ENCODE results near the gene CPLX1. TPM values are rescaled to one million over a fixed set of nuclear protein-coding genes. Genes with fewer than 3 reads are reported as not detected.

Gene CPLX1
- polyA plus RNA-seq, 1 donor (not counting 4 experiments of a cell fraction or from before 2014, with no cell fraction given) = 0.04 TPM

DNA sequence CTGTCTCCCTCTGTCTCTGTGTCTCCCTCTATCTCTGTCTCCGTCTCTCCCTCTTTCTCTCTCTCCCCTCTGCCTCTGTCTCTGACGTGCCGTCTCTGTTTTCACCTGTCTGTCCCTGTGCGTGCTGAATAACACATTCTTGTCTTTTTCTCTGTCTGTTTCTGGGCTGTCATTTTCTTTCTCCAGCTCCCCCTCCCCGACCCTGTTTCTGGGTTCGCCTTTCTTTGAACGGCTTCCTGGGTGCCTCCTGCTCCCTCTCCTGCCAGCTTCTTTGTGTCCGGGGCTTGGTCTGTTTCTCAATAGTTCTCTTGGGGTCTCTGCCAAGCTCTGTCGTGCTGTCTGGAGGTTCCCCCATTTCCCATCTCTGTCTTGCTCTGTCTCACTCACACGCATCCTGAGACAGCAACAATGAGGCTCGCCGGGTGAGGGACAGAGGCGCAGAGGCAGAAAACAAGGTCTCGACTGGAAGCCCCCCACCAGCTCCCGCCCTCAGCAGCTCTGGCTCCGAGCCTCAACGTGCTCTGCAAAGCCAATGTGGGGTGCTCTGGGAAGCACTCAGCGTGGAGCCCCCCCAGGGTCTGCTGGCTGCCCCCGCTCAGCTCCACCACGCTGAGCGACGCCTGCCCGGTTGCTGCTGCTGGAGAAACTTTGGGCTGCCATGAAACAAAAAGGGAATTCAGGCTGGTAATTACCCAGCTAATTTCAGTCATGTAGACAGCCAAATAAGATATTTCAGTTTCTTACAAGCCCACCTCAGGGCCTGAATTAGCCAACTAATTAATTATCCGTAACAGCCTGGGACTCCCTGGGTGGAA is 3.4 kb downstream of the CPLX1 start:
- TF ChIP-seq, protein P1, sequence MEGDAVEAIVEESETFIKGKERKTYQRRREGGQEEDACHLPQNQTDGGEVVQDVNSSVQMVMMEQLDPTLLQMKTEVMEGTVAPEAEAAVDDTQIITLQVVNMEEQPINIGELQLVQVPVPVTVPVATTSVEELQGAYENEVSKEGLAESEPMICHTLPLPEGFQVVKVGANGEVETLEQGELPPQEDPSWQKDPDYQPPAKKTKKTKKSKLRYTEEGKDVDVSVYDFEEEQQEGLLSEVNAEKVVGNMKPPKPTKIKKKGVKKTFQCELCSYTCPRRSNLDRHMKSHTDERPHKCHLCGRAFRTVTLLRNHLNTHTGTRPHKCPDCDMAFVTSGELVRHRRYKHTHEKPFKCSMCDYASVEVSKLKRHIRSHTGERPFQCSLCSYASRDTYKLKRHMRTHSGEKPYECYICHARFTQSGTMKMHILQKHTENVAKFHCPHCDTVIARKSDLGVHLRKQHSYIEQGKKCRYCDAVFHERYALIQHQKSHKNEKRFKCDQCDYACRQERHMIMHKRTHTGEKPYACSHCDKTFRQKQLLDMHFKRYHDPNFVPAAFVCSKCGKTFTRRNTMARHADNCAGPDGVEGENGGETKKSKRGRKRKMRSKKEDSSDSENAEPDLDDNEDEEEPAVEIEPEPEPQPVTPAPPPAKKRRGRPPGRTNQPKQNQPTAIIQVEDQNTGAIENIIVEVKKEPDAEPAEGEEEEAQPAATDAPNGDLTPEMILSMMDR (optimal IDR thresholded peaks at IDR 0.05 in 1 of 3, IDR thresholded peaks at IDR 0.05 in 1 of 3, conservative IDR thresholded peaks at IDR 0.05 in 1 of 3; ENCODE audit: extremely low read depth in 1 of 3, insufficient read depth in 2 of 3, low read length in 3 of 3) = no peak
- TF ChIP-seq EZH2 (IDR thresholded peaks at IDR 0.05; ENCODE audit: low read length) = peak; percentile 25
- no peak overlapping the region for H3K9ac ChIP-seq (ENCODE audit: control insufficient read depth, extremely low read depth, insufficient read depth, low read length)
- FAIRE-seq = no peak
- H3K4me3 ChIP-seq (ENCODE audit: control insufficient read depth in 2 of 3, extremely low read depth in 1 of 3, insufficient read depth in 2 of 3, low read depth in 1 of 3, low read length in 3 of 3) = no peak overlapping the region
- no peaks in the 10 kb centered on the region for H3K36me3 ChIP-seq (ENCODE audit: control insufficient read depth in 2 of 2, extremely low read depth in 1 of 2, insufficient read depth in 2 of 2, low read length in 2 of 2)
- H3K4me2 ChIP-seq (ENCODE audit: control insufficient read depth, extremely low read depth, insufficient read depth, low read depth, low read length) = no peak overlapping the region
- no peaks in the 10 kb centered on the region for H3K4me1 ChIP-seq (ENCODE audit: control insufficient read depth, extremely low read depth, insufficient read depth, low read length)
- dilution Hi-C loops (cut with MboI; ENCODE audit: extremely low pct_ligation_motif_present, low sequenced_read_pairs) = no loop called here
- no peak overlapping the region for H2AFZ ChIP-seq (ENCODE audit: control insufficient read depth, low read length)
- no peaks in the 10 kb centered on the region for H3K79me2 ChIP-seq (ENCODE audit: control insufficient read depth, insufficient read depth, low read length)
- H3K27ac ChIP-seq (ENCODE audit: control insufficient read depth, insufficient read depth, low read length) = no peak overlapping the region
- no peaks in the 10 kb centered on the region for H3K9me1 ChIP-seq (ENCODE audit: control insufficient read depth, extremely low read depth, insufficient read depth, low read length)
- peaks cover 67% of the 10 kb centered on the region for H3K27me3 ChIP-seq (ENCODE audit: control insufficient read depth, extremely low read depth, insufficient read depth, low read length)
- DNase-seq (ENCODE audit: low read depth, low spot score) = no peak
- no peaks in the 10 kb centered on the region for H4K20me1 ChIP-seq (ENCODE audit: control insufficient read depth, extremely low read depth, insufficient read depth, low read length)
- peaks cover 2% of the 10 kb centered on the region for H3K9me3 ChIP-seq (ENCODE audit: control insufficient read depth, low read depth, low read length)

DNA sequence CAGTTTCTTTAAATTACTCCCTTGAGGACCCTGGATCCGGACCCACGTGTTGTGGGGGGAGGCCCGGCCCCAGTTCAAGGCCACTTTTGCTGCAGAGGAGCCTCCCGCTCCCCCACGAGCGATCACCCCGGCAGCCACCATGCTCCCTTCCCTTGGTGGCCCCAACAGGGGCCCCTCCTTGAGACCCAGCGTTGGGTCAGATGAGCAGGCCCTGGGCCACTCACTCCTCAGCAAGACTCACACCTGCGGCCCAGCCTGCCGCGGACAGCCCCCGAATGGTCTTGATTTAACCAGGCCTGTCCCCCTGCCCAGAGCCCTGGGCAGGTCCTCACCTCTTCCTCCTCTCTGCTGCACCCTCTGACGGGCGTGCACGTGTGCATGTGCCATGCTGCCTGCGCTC is 4.3 kb downstream of the CPLX1 start:
- Histone ChIP-seq H3K27me3 (ENCODE audit: control insufficient read depth, extremely low read depth, insufficient read depth, low read length) (peaks cover 59% of the 10 kb centered on the region), H3K9me3 (ENCODE audit: control insufficient read depth, low read depth, low read length) (peaks cover 2% of the 10 kb centered on the region), H4K20me1 (ENCODE audit: control insufficient read depth, extremely low read depth, insufficient read depth, low read length) (no peaks in the 10 kb centered on the region), H3K9me1 (ENCODE audit: control insufficient read depth, extremely low read depth, insufficient read depth, low read length) (no peaks in the 10 kb centered on the region), H3K79me2 (ENCODE audit: control insufficient read depth, insufficient read depth, low read length) (no peaks in the 10 kb centered on the region), H3K9ac (ENCODE audit: control insufficient read depth, extremely low read depth, insufficient read depth, low read length) (no peak overlapping the region), H3K36me3 (ENCODE audit: control insufficient read depth in 2 of 2, extremely low read depth in 1 of 2, insufficient read depth in 2 of 2, low read length in 2 of 2) (no peaks in the 10 kb centered on the region), H3K4me1 (ENCODE audit: control insufficient read depth, extremely low read depth, insufficient read depth, low read length) (no peaks in the 10 kb centered on the region), H3K4me2 (ENCODE audit: control insufficient read depth, extremely low read depth, insufficient read depth, low read depth, low read length) (no peak overlapping the region), H2AFZ (ENCODE audit: control insufficient read depth, low read length) (no peak overlapping the region), H3K27ac (ENCODE audit: control insufficient read depth, insufficient read depth, low read length) (no peak overlapping the region), H3K4me3 (ENCODE audit: control insufficient read depth in 2 of 3, extremely low read depth in 1 of 3, insufficient read depth in 2 of 3, low read depth in 1 of 3, low read length in 3 of 3) (no peak overlapping the region)
- no peak for FAIRE-seq
- DNase-seq (ENCODE audit: low read depth, low spot score) = no peak
- dilution Hi-C loops (cut with MboI; ENCODE audit: extremely low pct_ligation_motif_present, low sequenced_read_pairs) = no loop called here
- TF ChIP-seq, protein P1 (optimal IDR thresholded peaks at IDR 0.05 in 1 of 3, IDR thresholded peaks at IDR 0.05 in 1 of 3, conservative IDR thresholded peaks at IDR 0.05 in 1 of 3; ENCODE audit: extremely low read depth in 1 of 3, insufficient read depth in 2 of 3, low read length in 3 of 3) = no peak
- no peak for TF ChIP-seq EZH2 (IDR thresholded peaks at IDR 0.05; ENCODE audit: low read length)

Data from keratinocyte (primary cell).